ENCODE data around the gene COX11. TPM values are rescaled to one million over a fixed set of nuclear protein-coding genes. Genes with fewer than 3 reads are reported as not detected.

COX11 gene
- total and polyA plus RNA-seq, 7 experiments from 2014 or later: 25.7 to 92.9 (median 74.9) TPM

DNA sequence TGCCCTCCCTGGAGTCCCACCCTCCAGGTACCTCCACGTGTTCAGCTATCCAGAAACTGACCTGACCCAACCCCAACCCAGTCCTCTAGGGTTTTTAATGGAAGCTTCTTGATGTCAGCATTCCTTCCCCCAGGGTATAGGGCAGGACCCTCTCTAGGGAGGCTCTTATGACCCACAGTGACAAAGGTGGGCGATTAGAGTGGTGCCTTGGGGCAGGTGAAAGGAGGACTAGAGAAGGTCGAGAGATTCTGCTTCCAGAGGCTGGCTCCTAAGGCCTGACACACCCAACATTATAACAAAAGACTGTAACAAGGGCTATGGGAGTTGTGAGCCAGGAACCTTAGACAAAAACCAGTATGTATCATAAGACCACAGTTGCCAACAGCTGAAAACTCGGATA is 17.2 kb downstream of the COX11 start:
- H3K4me3 Mint-ChIP-seq: no peak overlapping the region
- peaks cover 0 to 14% (median 5%) of the 10 kb centered on the region in 5 donors for H3K36me3 Mint-ChIP-seq
- peaks cover 0 to 19% (median 0%) of the 10 kb centered on the region in 5 donors for H3K27me3 Mint-ChIP-seq
- CTCF ChIA-PET: no interaction called here
- H3K4me3 ChIP-seq (ENCODE audit: low read length): no peak overlapping the region
- ATAC-seq (no peak), DNase-seq (no peak)
- H3K9me3 Mint-ChIP-seq: peaks cover 0 to 4% (median 0%) of the 10 kb centered on the region in 11 donors
- no peaks in the 10 kb centered on the region for H3K4me1 ChIP-seq (ENCODE audit: control insufficient read depth in 2 of 2, insufficient read depth in 2 of 2, low read length in 2 of 2)
- H3K36me3 ChIP-seq (ENCODE audit: control insufficient read depth in 2 of 3, insufficient read depth in 3 of 3, low read length in 3 of 3): no peaks in the 10 kb centered on the region
- no peaks in the 10 kb centered on the region for H3K27me3 ChIP-seq (ENCODE audit: control insufficient read depth in 2 of 2, insufficient read depth in 2 of 2, low read length in 2 of 2)
- POLR2A ChIA-PET: no interaction called here
- intact Hi-C loops (cut with micrococcal nuclease): no loop called here
- H3K27ac Mint-ChIP-seq: no peak overlapping the region
- no peak overlapping the region for H3K27ac ChIP-seq (ENCODE audit: low read depth, low read length)
- H3K4me1 Mint-ChIP-seq: peaks cover 0 to 4% (median 2%) of the 10 kb centered on the region in 7 donors
- H3K9me3 ChIP-seq (ENCODE audit: control insufficient read depth in 2 of 3, low read length in 3 of 3): no peaks in the 10 kb centered on the region

DNA sequence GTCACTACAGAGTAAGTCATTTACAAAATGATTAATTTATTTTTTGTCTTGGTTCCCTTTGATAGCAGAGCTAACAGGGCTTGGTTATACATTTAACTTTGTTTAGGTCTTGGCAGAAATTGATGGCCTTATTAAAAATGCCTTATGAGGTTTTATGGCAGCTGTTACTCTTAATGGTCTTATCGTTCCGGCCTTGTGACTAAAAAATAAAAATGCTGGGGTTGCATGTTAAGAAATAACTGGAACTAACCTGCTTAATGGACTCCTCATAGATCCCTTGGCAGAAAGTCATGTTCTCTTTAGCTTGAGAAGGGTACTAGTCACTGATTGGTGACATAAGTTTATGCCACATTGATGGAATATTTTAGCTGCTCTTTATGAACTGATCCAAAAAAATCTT is 18.3 kb downstream of the COX11 start:
- POLR2A ChIA-PET: no interaction called here
- no peak overlapping the region for H3K4me3 Mint-ChIP-seq
- Histone ChIP-seq H3K4me1 (ENCODE audit: control insufficient read depth in 2 of 2, insufficient read depth in 2 of 2, low read length in 2 of 2) (no peaks in the 10 kb centered on the region), H3K27ac (ENCODE audit: low read depth, low read length) (no peak overlapping the region), H3K36me3 (ENCODE audit: control insufficient read depth in 2 of 3, insufficient read depth in 3 of 3, low read length in 3 of 3) (no peaks in the 10 kb centered on the region), H3K4me3 (ENCODE audit: low read length) (no peak overlapping the region), H3K27me3 (ENCODE audit: control insufficient read depth in 2 of 2, insufficient read depth in 2 of 2, low read length in 2 of 2) (no peaks in the 10 kb centered on the region), H3K9me3 (ENCODE audit: control insufficient read depth in 2 of 3, low read length in 3 of 3) (no peaks in the 10 kb centered on the region)
- peaks cover 0 to 4% (median 0%) of the 10 kb centered on the region in 11 donors for H3K9me3 Mint-ChIP-seq
- DNase-seq (no peak), ATAC-seq (no peak)
- no peak overlapping the region for H3K27ac Mint-ChIP-seq
- CTCF ChIA-PET: no interaction called here
- peaks cover 0 to 6% (median 2%) of the 10 kb centered on the region in 7 donors for H3K4me1 Mint-ChIP-seq
- peaks cover 6 to 25% (median 7%) of the 10 kb centered on the region in 5 donors for H3K27me3 Mint-ChIP-seq
- intact Hi-C loops (cut with micrococcal nuclease): no loop called here
- H3K36me3 Mint-ChIP-seq: peaks cover 0 to 14% (median 5%) of the 10 kb centered on the region in 5 donors

DNA sequence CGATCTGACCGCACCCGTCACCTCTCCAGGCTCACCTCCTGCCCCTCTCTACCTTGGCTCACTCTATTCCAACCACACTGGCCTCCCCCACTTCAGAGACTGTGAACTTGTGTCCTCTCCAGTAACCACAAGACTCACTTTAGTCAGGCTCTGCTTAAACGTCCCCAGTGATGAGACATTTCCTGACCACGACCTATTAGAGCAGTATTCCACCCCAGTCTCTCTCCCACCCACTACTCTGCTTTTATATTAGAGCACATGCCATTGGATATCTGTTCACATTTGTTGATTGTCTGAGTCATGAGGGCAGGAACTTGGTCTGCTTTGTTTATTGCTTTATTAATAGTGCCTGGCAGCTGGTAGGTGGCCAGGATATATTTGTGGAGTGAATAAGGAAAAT is 20.1 kb downstream of the COX11 start:
- DNase-seq (no peak), ATAC-seq (no peak)
- intact Hi-C loops (cut with micrococcal nuclease): no loop called here
- H3K27me3 ChIP-seq (ENCODE audit: control insufficient read depth in 2 of 2, insufficient read depth in 2 of 2, low read length in 2 of 2): no peaks in the 10 kb centered on the region
- ChIA-PET POLR2A (no interaction called here), CTCF (no interaction called here)
- H3K27ac ChIP-seq (ENCODE audit: low read depth, low read length): no peak overlapping the region
- H3K9me3 Mint-ChIP-seq: peaks cover 0 to 4% (median 0%) of the 10 kb centered on the region in 11 donors
- H3K36me3 ChIP-seq (ENCODE audit: control insufficient read depth in 2 of 3, insufficient read depth in 3 of 3, low read length in 3 of 3): no peaks in the 10 kb centered on the region
- H3K27ac Mint-ChIP-seq: no peak overlapping the region
- peaks cover 6 to 33% (median 7%) of the 10 kb centered on the region in 5 donors for H3K27me3 Mint-ChIP-seq
- no peaks in the 10 kb centered on the region for H3K9me3 ChIP-seq (ENCODE audit: control insufficient read depth in 2 of 3, low read length in 3 of 3)
- no peak overlapping the region for H3K4me3 ChIP-seq (ENCODE audit: low read length)
- no peaks in the 10 kb centered on the region for H3K4me1 ChIP-seq (ENCODE audit: control insufficient read depth in 2 of 2, insufficient read depth in 2 of 2, low read length in 2 of 2)
- H3K4me1 Mint-ChIP-seq: peaks cover 0 to 6% (median 2%) of the 10 kb centered on the region in 7 donors
- peaks cover 0 to 14% (median 5%) of the 10 kb centered on the region in 5 donors for H3K36me3 Mint-ChIP-seq
- H3K4me3 Mint-ChIP-seq: no peak overlapping the region

DNA sequence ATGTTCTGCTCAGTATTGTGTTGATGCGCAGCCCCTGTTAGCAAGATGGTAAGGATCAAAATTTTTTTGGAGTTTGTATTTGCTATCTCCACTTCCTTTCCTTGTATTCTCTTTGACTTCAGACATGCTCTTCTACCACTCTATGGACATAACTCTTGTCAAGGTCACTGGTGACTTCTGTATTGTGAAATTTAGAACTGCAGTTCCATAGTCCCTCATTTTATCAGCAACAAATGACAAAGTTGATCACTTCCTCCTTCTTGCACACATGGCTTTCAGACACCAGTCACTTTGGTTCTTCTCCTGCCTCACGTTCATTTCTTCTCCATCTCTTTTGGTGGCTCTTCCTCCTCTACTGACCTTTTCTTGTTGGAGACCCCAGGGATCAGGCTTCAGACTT is 21.1 kb downstream of the COX11 start:
- H3K27me3 Mint-ChIP-seq: peaks cover 6 to 33% (median 7%) of the 10 kb centered on the region in 5 donors
- H3K36me3 Mint-ChIP-seq: peaks cover 0 to 14% (median 5%) of the 10 kb centered on the region in 5 donors
- no peaks in the 10 kb centered on the region for H3K4me1 ChIP-seq (ENCODE audit: control insufficient read depth in 2 of 2, insufficient read depth in 2 of 2, low read length in 2 of 2)
- intact Hi-C loops (cut with micrococcal nuclease): no loop called here
- peaks cover 0 to 4% (median 0%) of the 10 kb centered on the region in 11 donors for H3K9me3 Mint-ChIP-seq
- no peak overlapping the region for H3K4me3 Mint-ChIP-seq
- no peak overlapping the region for H3K4me3 ChIP-seq (ENCODE audit: low read length)
- H3K4me1 Mint-ChIP-seq: peaks cover 0 to 6% (median 2%) of the 10 kb centered on the region in 7 donors
- DNase-seq: no peak
- CTCF ChIA-PET: no interaction called here
- H3K9me3 ChIP-seq (ENCODE audit: control insufficient read depth in 2 of 3, low read length in 3 of 3): no peaks in the 10 kb centered on the region
- H3K36me3 ChIP-seq (ENCODE audit: control insufficient read depth in 2 of 3, insufficient read depth in 3 of 3, low read length in 3 of 3): no peaks in the 10 kb centered on the region
- H3K27me3 ChIP-seq (ENCODE audit: control insufficient read depth in 2 of 2, insufficient read depth in 2 of 2, low read length in 2 of 2): no peaks in the 10 kb centered on the region
- no peak overlapping the region for H3K27ac ChIP-seq (ENCODE audit: low read depth, low read length)
- POLR2A ChIA-PET: no interaction called here
- no peak overlapping the region for H3K27ac Mint-ChIP-seq
- ATAC-seq: no peak

DNA sequence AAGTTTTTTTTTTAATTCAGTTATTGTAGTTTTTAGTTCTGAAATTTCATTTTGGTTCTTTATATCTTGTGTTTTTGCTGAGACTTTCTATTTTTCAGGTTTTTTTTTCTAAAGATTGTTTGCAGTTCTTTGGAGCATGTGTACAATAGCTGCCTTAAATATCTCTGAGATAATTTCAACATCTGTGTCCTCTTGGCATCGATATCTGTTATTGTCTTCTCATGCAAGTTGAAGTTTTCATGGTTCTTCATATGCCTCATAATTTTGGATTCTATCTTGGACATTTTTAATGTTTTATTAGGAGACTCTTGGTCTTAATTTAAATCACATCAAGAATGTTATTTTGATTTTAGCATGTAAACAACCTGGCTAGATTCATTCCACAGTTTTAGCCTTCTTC is 22.8 kb downstream of the COX11 start:
- DNase-seq (no peak), ATAC-seq (no peak)
- H3K9me3 ChIP-seq (ENCODE audit: control insufficient read depth in 2 of 3, low read length in 3 of 3): no peaks in the 10 kb centered on the region
- H3K4me3 ChIP-seq (ENCODE audit: low read length): no peak overlapping the region
- no peak overlapping the region for H3K27ac ChIP-seq (ENCODE audit: low read depth, low read length)
- POLR2A ChIA-PET: no interaction called here
- Mint-ChIP-seq H3K4me3 (no peak overlapping the region), H3K36me3 (peaks cover 0 to 7% (median 0%) of the 10 kb centered on the region in 5 donors), H3K27me3 (peaks cover 6 to 33% (median 7%) of the 10 kb centered on the region in 5 donors), H3K4me1 (peaks cover 0 to 6% (median 2%) of the 10 kb centered on the region in 7 donors), H3K27ac (no peak overlapping the region), H3K9me3 (peaks cover 0 to 4% (median 0%) of the 10 kb centered on the region in 11 donors)
- intact Hi-C loops (cut with micrococcal nuclease): no loop called here
- no peaks in the 10 kb centered on the region for H3K36me3 ChIP-seq (ENCODE audit: control insufficient read depth in 2 of 3, insufficient read depth in 3 of 3, low read length in 3 of 3)
- H3K27me3 ChIP-seq (ENCODE audit: control insufficient read depth in 2 of 2, insufficient read depth in 2 of 2, low read length in 2 of 2): no peaks in the 10 kb centered on the region
- no peaks in the 10 kb centered on the region for H3K4me1 ChIP-seq (ENCODE audit: control insufficient read depth in 2 of 2, insufficient read depth in 2 of 2, low read length in 2 of 2)
- CTCF ChIA-PET: no interaction called here

DNA sequence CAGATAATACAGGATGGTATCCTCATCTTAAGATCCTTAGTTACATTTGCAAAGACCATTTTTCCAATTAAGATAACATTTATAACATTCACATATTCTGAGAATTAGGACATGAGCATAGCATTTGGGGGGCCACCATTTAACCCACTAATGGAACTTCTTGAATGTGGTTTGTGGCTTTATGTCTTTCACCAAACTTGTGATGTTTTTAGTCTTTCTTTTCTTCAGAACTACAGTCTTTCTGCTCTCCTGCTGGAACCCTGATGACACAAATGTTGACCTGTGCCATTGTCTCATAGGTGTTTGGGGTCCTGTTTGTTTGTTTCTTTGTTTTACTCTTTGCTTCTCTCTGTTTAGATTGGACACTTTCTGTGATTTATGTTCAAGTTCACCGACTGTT is 23.2 kb downstream of the COX11 start:
- H3K27me3 ChIP-seq (ENCODE audit: control insufficient read depth in 2 of 2, insufficient read depth in 2 of 2, low read length in 2 of 2): no peaks in the 10 kb centered on the region
- no peak overlapping the region for H3K27ac Mint-ChIP-seq
- intact Hi-C loops (cut with micrococcal nuclease): no loop called here
- peaks cover 0 to 7% (median 0%) of the 10 kb centered on the region in 5 donors for H3K36me3 Mint-ChIP-seq
- H3K4me1 ChIP-seq (ENCODE audit: control insufficient read depth in 2 of 2, insufficient read depth in 2 of 2, low read length in 2 of 2): no peaks in the 10 kb centered on the region
- no peak overlapping the region for H3K4me3 Mint-ChIP-seq
- no peak overlapping the region for H3K4me3 ChIP-seq (ENCODE audit: low read length)
- no peak overlapping the region for H3K27ac ChIP-seq (ENCODE audit: low read depth, low read length)
- ChIA-PET CTCF (no interaction called here), POLR2A (no interaction called here)
- H3K36me3 ChIP-seq (ENCODE audit: control insufficient read depth in 2 of 3, insufficient read depth in 3 of 3, low read length in 3 of 3): no peaks in the 10 kb centered on the region
- no peaks in the 10 kb centered on the region for H3K9me3 ChIP-seq (ENCODE audit: control insufficient read depth in 2 of 3, low read length in 3 of 3)
- no peak for DNase-seq
- peaks cover 0 to 6% (median 2%) of the 10 kb centered on the region in 7 donors for H3K4me1 Mint-ChIP-seq
- no peak for ATAC-seq
- peaks cover 0 to 4% (median 0%) of the 10 kb centered on the region in 11 donors for H3K9me3 Mint-ChIP-seq
- H3K27me3 Mint-ChIP-seq: peaks cover 6 to 33% (median 7%) of the 10 kb centered on the region in 5 donors

DNA sequence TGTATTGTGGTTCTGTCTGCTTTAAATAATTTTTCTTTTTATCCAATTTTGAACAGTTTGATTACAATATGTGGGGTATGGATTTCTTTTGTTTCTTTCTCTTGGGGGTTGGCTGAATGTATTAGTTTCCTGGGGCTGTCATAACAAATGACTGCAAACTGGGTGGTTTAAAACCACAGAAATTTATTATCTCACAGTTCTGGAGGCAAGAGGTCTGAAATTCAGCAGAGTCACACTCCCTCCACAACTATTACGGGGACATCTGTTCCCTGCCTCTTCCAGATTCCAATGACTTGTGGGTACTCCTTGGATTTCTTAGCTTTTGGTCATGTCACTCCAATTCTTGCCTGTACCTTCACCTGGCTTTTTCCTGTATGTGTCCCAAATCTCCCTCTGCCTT is 23.7 kb downstream of the COX11 start:
- peaks cover 6 to 33% (median 7%) of the 10 kb centered on the region in 5 donors for H3K27me3 Mint-ChIP-seq
- H3K36me3 ChIP-seq (ENCODE audit: control insufficient read depth in 2 of 3, insufficient read depth in 3 of 3, low read length in 3 of 3): no peaks in the 10 kb centered on the region

More for the DNA sequence above, 23.7 kb downstream of the COX11 start:
- CTCF ChIA-PET: no interaction called here
- Mint-ChIP-seq H3K27ac (no peak overlapping the region), H3K4me1 (peaks cover 0 to 6% (median 2%) of the 10 kb centered on the region in 7 donors), H3K4me3 (no peak overlapping the region), H3K9me3 (peaks cover 0 to 4% (median 0%) of the 10 kb centered on the region in 11 donors), H3K36me3 (peaks cover 0 to 7% (median 0%) of the 10 kb centered on the region in 5 donors)
- DNase-seq: no peak
- intact Hi-C loops (cut with micrococcal nuclease): no loop called here
- POLR2A ChIA-PET: no interaction called here
- no peak for ATAC-seq
- H3K9me3 ChIP-seq (ENCODE audit: control insufficient read depth in 2 of 3, low read length in 3 of 3): no peaks in the 10 kb centered on the region
- H3K4me3 ChIP-seq (ENCODE audit: low read length): no peak overlapping the region
- H3K27ac ChIP-seq (ENCODE audit: low read depth, low read length): no peak overlapping the region
- no peaks in the 10 kb centered on the region for H3K4me1 ChIP-seq (ENCODE audit: control insufficient read depth in 2 of 2, insufficient read depth in 2 of 2, low read length in 2 of 2)
- no peaks in the 10 kb centered on the region for H3K27me3 ChIP-seq (ENCODE audit: control insufficient read depth in 2 of 2, insufficient read depth in 2 of 2, low read length in 2 of 2)
